Activated naive CD4-positive, alpha-beta T cell treated with anti-CD3 and anti-CD28 coated beads for 36 hours (primary cell): Measurements from ENCODE around the gene DTNB. TPM values are rescaled to one million over a fixed set of nuclear protein-coding genes. Genes with fewer than 3 reads are reported as not detected.

ENCODE experiments used
- CTCF ChIA-PET: fragments of 350-600 bp; sonication (Branson Sonifier 250); formaldehyde crosslinking; loops from one replicate; lab custom pipeline; 2021; ENCODE audit warnings: antibody characterized with exemption; lab: Charles Lee
- DNase-seq: peaks from one replicate; pipeline ENCODE4 v3.0.0-alpha.2; 2020
- H3K27ac Mint-ChIP-seq: one replicate; pipeline ENCODE4 v1.8.0; 2021; ENCODE audit warnings: mild to moderate bottlenecking, mixed read lengths
- H3K27me3 Mint-ChIP-seq: one replicate; pipeline ENCODE4 v1.8.0; 2021; ENCODE audit warnings: low read depth, mixed read lengths
- H3K36me3 Mint-ChIP-seq: one replicate; pipeline ENCODE4 v1.8.0; 2021; ENCODE audit warnings: low read depth, mixed read lengths
- H3K4me1 Mint-ChIP-seq: one replicate; pipeline ENCODE4 v1.8.0; 2021; ENCODE audit warnings: low read depth, mixed read lengths
- H3K4me3 Mint-ChIP-seq: one replicate; pipeline ENCODE4 v1.8.0; 2021; ENCODE audit warnings: mild to moderate bottlenecking, moderate library complexity, mixed read lengths
- H3K9me3 Mint-ChIP-seq: one replicate; pipeline ENCODE4 v1.8.0; 2021; ENCODE audit warnings: mixed read lengths
- intact Hi-C: fragments of 100-400 bp; cut with micrococcal nuclease; formaldehyde crosslinking; loops from one replicate; pipeline ENCODE4 v1.15.1; 2023
- total RNA-seq, 2 experiments: library from RNA; stranded (reverse); gene quantifications; one replicate each; pipeline ENCODE4 v1.2.3, GENCODE V29; 2021

Gene DTNB
- total RNA-seq, 2 experiments from 2014 or later, result 27.2 to 27.6 TPM

DNA sequence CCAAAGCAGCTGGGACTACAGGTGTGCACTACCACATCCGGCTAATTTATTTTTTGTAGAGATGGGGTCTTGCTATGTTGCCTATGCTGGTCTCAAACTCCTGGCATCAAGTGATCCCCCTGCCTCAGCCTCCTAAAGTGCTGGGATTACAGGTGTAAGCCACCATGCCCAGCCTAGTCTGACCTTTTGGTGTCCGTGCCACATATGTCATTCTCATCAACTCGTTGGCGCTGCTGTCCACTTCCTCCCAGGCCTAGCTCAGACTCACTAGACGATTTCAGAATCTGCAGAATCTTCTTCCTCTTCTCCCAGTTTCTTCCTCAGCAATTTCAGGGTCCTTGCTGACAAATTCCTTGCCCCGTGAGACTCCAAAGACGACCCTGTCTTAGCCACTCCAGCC is 291.9 kb downstream of the DTNB start:
- H3K4me3 Mint-ChIP-seq, result no peak overlapping the region
- intact Hi-C loops, result no loop called here

GRCh38 chr2:25380586-25381375 is 292.6 kb downstream of the DTNB start:
- peaks cover 28% of the 10 kb centered on the region for H3K4me1 Mint-ChIP-seq
- H3K9me3 Mint-ChIP-seq, result peaks cover 10% of the 10 kb centered on the region
- no peak for DNase-seq
- H3K36me3 Mint-ChIP-seq, result peaks cover 10% of the 10 kb centered on the region
- intact Hi-C loops, result no loop called here
- H3K27me3 Mint-ChIP-seq, result no peaks in the 10 kb centered on the region
- CTCF ChIA-PET, result no interaction called here
- no peak overlapping the region for H3K27ac Mint-ChIP-seq
- no peak overlapping the region for H3K4me3 Mint-ChIP-seq

More for the DNA sequence above, 291.9 kb downstream of the DTNB start:
- Mint-ChIP-seq H3K9me3 (peaks cover 10% of the 10 kb centered on the region), H3K36me3 (peaks cover 11% of the 10 kb centered on the region), H3K4me1 (peaks cover 22% of the 10 kb centered on the region), H3K27me3 (no peaks in the 10 kb centered on the region), H3K27ac (no peak overlapping the region)
- no peak for DNase-seq
- CTCF ChIA-PET, result no interaction called here

GRCh38 chr2:25380023-25380422 is 293.4 kb downstream of the DTNB start:
- DNase-seq, result no peak
- Mint-ChIP-seq H3K27ac (no peak overlapping the region), H3K9me3 (peaks cover 10% of the 10 kb centered on the region), H3K27me3 (no peaks in the 10 kb centered on the region), H3K36me3 (peaks cover 10% of the 10 kb centered on the region), H3K4me1 (peaks cover 28% of the 10 kb centered on the region), H3K4me3 (no peak overlapping the region)
- intact Hi-C loops, result no loop called here
- CTCF ChIA-PET, result no interaction called here

DNA sequence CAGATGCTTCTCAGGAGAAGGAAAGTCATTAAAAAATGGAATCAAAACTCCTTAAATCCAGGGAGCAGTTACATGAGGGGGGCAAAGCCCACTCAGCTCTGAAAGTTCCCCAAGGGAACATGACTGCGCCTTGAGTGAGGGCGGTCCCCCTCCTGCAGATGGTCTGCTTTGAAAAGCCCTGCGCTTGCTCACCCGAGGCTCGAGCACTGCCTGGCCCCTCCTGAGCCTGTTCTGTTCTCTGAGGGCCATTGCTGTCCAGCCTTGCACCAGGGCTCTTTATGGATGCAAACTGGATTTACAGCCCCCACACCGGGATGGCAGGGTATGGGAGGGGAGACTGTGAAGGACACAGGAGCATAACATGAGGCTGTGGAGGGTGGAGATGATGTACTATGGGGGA is 293.8 kb downstream of the DTNB start:
- Mint-ChIP-seq H3K9me3 (peaks cover 10% of the 10 kb centered on the region), H3K4me1 (peaks cover 28% of the 10 kb centered on the region), H3K4me3 (no peak overlapping the region), H3K27me3 (no peaks in the 10 kb centered on the region), H3K27ac (no peak overlapping the region), H3K36me3 (peaks cover 10% of the 10 kb centered on the region)
- CTCF ChIA-PET, result no interaction called here
- intact Hi-C loops, result loop anchor here (5.0 kb wide), 2 partner anchors 212 to 407 kb away; partner anchors contain the start of genes DNAJC27 and POMC
- no peak for DNase-seq

DNA sequence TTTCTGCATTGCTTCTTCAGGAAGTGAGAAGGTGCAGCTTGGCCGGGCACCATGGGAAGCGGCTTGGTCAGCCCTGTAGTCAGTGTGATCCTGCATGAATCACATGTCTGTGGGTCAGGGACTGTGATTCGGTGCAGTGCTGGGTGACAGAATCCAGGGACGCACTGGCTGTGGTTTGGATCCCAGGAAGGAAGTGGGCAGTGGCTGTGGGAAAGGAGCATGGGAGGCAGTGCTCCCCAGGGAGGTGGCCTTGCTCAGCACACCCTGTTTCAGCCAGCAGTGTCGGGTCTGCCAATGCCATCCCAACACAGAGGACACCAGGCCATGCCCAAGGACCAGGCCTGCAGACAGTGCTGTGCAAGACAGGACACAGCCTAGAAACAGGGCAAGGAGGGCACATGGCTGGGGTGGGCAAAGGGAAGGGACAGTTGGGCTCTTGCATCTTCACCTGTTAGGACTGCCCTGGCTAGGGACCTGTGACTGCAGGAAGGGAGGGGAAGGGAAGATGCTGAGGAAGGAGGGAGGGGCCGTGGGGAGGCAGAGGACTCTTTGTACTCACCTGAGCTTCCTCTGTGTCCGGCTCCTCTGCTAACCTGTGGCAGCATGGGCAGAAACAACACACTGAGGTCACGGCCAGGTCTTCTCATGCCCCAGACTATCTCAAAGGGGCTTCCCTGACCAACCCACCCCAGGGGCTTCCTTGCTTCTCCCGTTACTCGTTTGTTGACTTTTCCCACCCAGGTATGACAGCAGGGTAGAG is 294.5 kb downstream of the DTNB start:
- Mint-ChIP-seq H3K9me3 (peaks cover 10% of the 10 kb centered on the region), H3K27ac (peak overlapping the region; percentile 31), H3K4me3 (no peak overlapping the region), H3K36me3 (peaks cover 10% of the 10 kb centered on the region), H3K4me1 (peaks cover 28% of the 10 kb centered on the region), H3K27me3 (no peaks in the 10 kb centered on the region)
- intact Hi-C loops, result loop anchor here (5.0 kb wide), 2 partner anchors 212 to 407 kb away; partner anchors contain the start of genes DNAJC27 and POMC
- no peak for DNase-seq
- CTCF ChIA-PET, result interaction anchor here (0.9 kb wide), 1 partner anchor 16 kb away, joined by 3 read pairs; no protein-coding TSS in a partner anchor

- H3K36me3 Mint-ChIP-seq, result peaks cover 10% of the 10 kb centered on the region
- peak overlapping the region; percentile 64 for H3K4me3 Mint-ChIP-seq
- peak overlapping the region; percentile 96 for H3K27ac Mint-ChIP-seq
- peaks cover 28% of the 10 kb centered on the region for H3K4me1 Mint-ChIP-seq
- intact Hi-C loops, result loop anchor here (1.0 to 5.0 kb wide), 12 partner anchors 16 to 439 kb away; partner anchors contain the start of genes DNAJC27 and POMC
- H3K9me3 Mint-ChIP-seq, result peaks cover 10% of the 10 kb centered on the region
- DNase-seq, result no peak
- no peaks in the 10 kb centered on the region for H3K27me3 Mint-ChIP-seq
- CTCF ChIA-PET, result interaction anchor here (0.9 to 4.1 kb wide), 10 partner anchors 8 to 67 kb away, joined by 3 to 54 read pairs (median 10); no protein-coding TSS in a partner anchor
Observed at GRCh38 chr2:25377822-25378421, 295.5 kb downstream of the DTNB start.

GRCh38 chr2:25376750-25377621 is 296.4 kb downstream of the DTNB start:
- intact Hi-C loops, result loop anchor here (1.0 to 5.0 kb wide), 12 partner anchors 15 to 440 kb away; partner anchors contain the start of genes DNAJC27 and POMC
- Mint-ChIP-seq H3K4me1 (peaks cover 28% of the 10 kb centered on the region), H3K27me3 (no peaks in the 10 kb centered on the region), H3K9me3 (peaks cover 10% of the 10 kb centered on the region), H3K36me3 (peaks cover 10% of the 10 kb centered on the region), H3K27ac (peak overlapping the region; percentile 96), H3K4me3 (peak overlapping the region; percentile 64)
- CTCF ChIA-PET, result interaction anchor here (0.7 to 4.1 kb wide), 30 partner anchors 8 to 288 kb away, joined by 3 to 54 read pairs (median 4); no protein-coding TSS in a partner anchor
- DNase-seq, result peak; percentile 96

GRCh38 chr2:25375989-25376545 is 297.3 kb downstream of the DTNB start:
- H3K27ac Mint-ChIP-seq, result peak overlapping the region; percentile 90
- intact Hi-C loops, result loop anchor here (2.0 to 5.0 kb wide), 3 partner anchors 99 to 404 kb away; partner anchors contain the start of genes DNAJC27 and POMC
- no peaks in the 10 kb centered on the region for H3K27me3 Mint-ChIP-seq

DNA sequence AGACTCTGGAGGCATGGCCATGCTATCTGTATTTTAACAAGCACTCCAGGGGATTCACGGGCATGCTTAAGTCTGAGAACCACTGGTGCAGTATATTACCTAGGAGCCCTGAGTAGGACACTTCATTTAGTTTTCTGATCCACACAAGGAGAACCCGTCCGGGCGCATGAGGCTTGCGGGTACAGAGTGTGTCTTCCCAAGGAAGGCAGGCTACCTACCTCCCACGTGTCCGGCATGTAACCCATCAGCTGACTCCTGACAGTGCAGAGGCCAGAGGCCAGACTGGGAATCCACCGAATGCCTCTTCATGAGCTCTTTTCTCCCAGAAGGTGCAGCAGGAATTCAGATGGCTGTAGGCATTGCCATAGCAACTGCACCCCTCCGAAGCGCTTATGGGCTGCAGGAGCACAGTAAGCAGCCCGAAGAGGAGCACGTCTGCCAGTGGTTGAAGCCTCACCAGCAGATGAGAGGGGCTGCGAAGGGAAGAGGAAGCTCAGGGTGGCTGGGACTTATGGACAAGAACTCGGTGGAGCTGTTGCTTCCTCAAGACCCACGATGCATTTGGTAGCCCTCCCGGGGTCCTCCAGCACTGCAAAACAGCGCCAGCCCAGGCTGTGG is 297.9 kb downstream of the DTNB start:
- intact Hi-C loops, result loop anchor here (5.0 kb wide), 2 partner anchors 208 to 403 kb away; partner anchors contain the start of genes DNAJC27 and POMC
- no peaks in the 10 kb centered on the region for H3K27me3 Mint-ChIP-seq
- peaks cover 32% of the 10 kb centered on the region for H3K4me1 Mint-ChIP-seq
- DNase-seq, result no peak
- CTCF ChIA-PET, result interaction anchor here (0.6 to 4.1 kb wide), 23 partner anchors 9 to 441 kb away, joined by 3 to 54 read pairs (median 5); no protein-coding TSS in a partner anchor
- no peak overlapping the region for H3K4me3 Mint-ChIP-seq
- H3K9me3 Mint-ChIP-seq, result peaks cover 10% of the 10 kb centered on the region
- no peak overlapping the region for H3K27ac Mint-ChIP-seq
- peaks cover 10% of the 10 kb centered on the region for H3K36me3 Mint-ChIP-seq

More at GRCh38 chr2:25375989-25376545, 297.3 kb downstream of the DTNB start:
- peaks cover 10% of the 10 kb centered on the region for H3K9me3 Mint-ChIP-seq
- H3K36me3 Mint-ChIP-seq, result peaks cover 10% of the 10 kb centered on the region
- CTCF ChIA-PET, result interaction anchor here (0.5 to 4.1 kb wide), 31 partner anchors 8 to 440 kb away, joined by 3 to 54 read pairs (median 4); no protein-coding TSS in a partner anchor
- peaks cover 29% of the 10 kb centered on the region for H3K4me1 Mint-ChIP-seq
- H3K4me3 Mint-ChIP-seq, result peak overlapping the region; percentile 50
- DNase-seq, result no peak

DNA sequence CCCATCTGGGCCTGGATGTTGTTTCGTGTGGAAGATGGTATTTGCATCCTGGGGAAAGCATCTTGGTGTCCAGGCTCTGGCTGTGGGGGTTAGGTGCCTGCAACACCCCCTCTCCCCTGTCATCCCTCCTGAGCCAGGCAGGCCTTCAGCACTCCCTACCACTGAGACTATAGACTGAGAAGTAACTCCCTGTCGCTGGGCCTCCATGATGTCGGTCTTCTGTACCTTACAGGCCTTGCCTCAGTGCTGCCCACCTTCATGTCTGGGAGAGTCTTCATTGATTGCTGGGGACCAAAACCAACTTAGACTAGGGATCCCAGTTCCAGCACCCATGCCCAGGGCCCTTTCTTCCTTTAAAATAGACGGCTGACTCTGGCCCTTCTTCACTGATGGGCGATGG is 298.6 kb downstream of the DTNB start:
- intact Hi-C loops, result loop anchor here (5.0 kb wide), 2 partner anchors 208 to 403 kb away; partner anchors contain the start of genes DNAJC27 and POMC

More for the DNA sequence above, 298.6 kb downstream of the DTNB start:
- DNase-seq, result no peak
- H3K27me3 Mint-ChIP-seq, result no peaks in the 10 kb centered on the region
- CTCF ChIA-PET, result interaction anchor here (1.5 to 4.1 kb wide), 8 partner anchors 10 to 144 kb away, joined by 5 to 54 read pairs (median 11); no protein-coding TSS in a partner anchor
- peaks cover 9% of the 10 kb centered on the region for H3K9me3 Mint-ChIP-seq
- no peak overlapping the region for H3K27ac Mint-ChIP-seq
- no peak overlapping the region for H3K4me3 Mint-ChIP-seq
- peaks cover 31% of the 10 kb centered on the region for H3K4me1 Mint-ChIP-seq
- H3K36me3 Mint-ChIP-seq, result peaks cover 10% of the 10 kb centered on the region
